B cell (primary cell): ENCODE measurements around the gene TMEM266.

Experiments used
- EZH2 ChIP-seq: IDR thresholded peaks from 2 replicates; pipeline ENCODE4 v1.6.1; 2012; ENCODE audit warnings: borderline replicate concordance, low read depth, mild to moderate bottlenecking, moderate library complexity, low read length; ENCODE audit not compliant: insufficient read depth, poor library complexity, severe bottlenecking
- TF ChIP-seq, protein P1 (sequence below): fragments of 200-600 bp; IDR thresholded peaks from one replicate; pipeline ENCODE4 v1.8.0; 2022; ENCODE audit warnings: antibody characterized with exemption, mild to moderate bottlenecking

DNA sequence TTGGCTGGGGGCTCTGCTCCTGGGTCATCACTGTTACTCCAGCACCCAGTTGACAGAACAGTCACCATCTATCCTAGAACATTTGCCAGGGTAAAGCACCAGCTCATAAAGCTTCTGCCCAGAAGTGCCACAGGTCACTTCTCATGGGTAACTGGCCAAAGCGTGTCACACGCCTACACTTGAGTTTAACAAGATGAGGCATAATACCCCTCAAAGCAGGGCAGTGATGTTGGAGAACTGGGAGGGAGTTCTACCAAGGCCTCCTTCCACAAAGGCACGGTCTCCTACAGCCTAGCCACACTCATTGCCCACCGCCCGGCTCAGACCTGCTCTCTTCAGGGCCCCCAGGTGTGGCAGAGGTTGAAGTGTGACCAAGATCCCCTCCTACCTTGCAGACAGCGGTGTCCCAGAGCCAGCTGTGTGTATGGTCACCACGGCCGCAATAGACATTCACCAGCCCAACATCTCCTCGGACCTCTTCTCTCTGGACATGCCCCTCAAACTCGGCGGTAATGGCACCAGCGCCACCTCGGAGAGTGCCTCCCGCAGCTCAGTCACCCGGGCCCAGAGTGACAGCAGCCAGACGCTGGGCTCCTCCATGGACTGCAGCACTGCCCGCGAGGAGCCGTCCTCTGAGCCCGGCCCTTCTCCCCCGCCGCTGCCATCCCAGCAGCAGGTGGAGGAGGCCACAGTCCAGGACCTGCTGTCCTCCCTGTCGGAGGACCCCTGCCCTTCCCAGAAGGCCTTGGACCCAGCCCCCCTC is 143.7 kb downstream of the TMEM266 start:
- no peak for TF ChIP-seq EZH2
- TF ChIP-seq, protein P1, sequence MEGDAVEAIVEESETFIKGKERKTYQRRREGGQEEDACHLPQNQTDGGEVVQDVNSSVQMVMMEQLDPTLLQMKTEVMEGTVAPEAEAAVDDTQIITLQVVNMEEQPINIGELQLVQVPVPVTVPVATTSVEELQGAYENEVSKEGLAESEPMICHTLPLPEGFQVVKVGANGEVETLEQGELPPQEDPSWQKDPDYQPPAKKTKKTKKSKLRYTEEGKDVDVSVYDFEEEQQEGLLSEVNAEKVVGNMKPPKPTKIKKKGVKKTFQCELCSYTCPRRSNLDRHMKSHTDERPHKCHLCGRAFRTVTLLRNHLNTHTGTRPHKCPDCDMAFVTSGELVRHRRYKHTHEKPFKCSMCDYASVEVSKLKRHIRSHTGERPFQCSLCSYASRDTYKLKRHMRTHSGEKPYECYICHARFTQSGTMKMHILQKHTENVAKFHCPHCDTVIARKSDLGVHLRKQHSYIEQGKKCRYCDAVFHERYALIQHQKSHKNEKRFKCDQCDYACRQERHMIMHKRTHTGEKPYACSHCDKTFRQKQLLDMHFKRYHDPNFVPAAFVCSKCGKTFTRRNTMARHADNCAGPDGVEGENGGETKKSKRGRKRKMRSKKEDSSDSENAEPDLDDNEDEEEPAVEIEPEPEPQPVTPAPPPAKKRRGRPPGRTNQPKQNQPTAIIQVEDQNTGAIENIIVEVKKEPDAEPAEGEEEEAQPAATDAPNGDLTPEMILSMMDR, result no peak
